HepG2 (cell line): ENCODE data around the gene SLC25A11. TPM values are rescaled to one million over a fixed set of nuclear protein-coding genes. Genes with fewer than 3 reads are reported as not detected.

Experiments
- ARID4A ChIP-seq: sonication (generic); formaldehyde crosslinking; IDR thresholded peaks from 2 replicates; pipeline ENCODE4 v1.5.0; 2020; ENCODE audit warnings: mild to moderate bottlenecking, missing genetic modification reagents, borderline replicate concordance
- HNRNPUL1 ChIP-seq: fragments of 200-400 bp; formaldehyde crosslinking; IDR thresholded peaks from 2 replicates; pipeline ENCODE4 v1.6.1; 2017; ENCODE audit warnings: low read depth, mild to moderate bottlenecking, low read length, moderate library complexity
- JDP2 ChIP-seq: sonication (generic); formaldehyde crosslinking; IDR thresholded peaks from 2 replicates; pipeline ENCODE4 v1.8.1; 2022; ENCODE audit warnings: missing genetic modification reagents, borderline replicate concordance
- MAX ChIP-seq: IDR thresholded peaks from 2 replicates; pipeline ENCODE4 v1.6.1; 2012; ENCODE audit warnings: inconsistent platforms
- NCOR1 ChIP-seq: fragments of 200-600 bp; sonication (generic); IDR thresholded peaks from 2 replicates; pipeline ENCODE4 v1.7.0; 2017; ENCODE audit warnings: antibody characterized with exemption, low read length, borderline replicate concordance
- NFE2L1 ChIP-seq: sonication (generic); formaldehyde crosslinking; IDR thresholded peaks from 2 replicates; pipeline ENCODE4 v1.4.0; 2020; ENCODE audit warnings: missing genetic modification reagents, mild to moderate bottlenecking, borderline replicate concordance
- RELA ChIP-seq: sonication (generic); formaldehyde crosslinking; IDR thresholded peaks from 2 replicates; pipeline ENCODE4 v1.4.0; 2020; ENCODE audit warnings: missing genetic modification reagents
- SATB2 ChIP-seq: sonication (generic); formaldehyde crosslinking; IDR thresholded peaks from 2 replicates; pipeline ENCODE4 v1.5.0; 2020; ENCODE audit warnings: missing genetic modification reagents
- SMARCE1 ChIP-seq: fragments of 450-650 bp; IDR thresholded peaks from 2 replicates; pipeline ENCODE4 v1.6.1; 2017; ENCODE audit warnings: borderline replicate concordance
- ZBTB34 ChIP-seq: sonication (generic); formaldehyde crosslinking; IDR thresholded peaks from 2 replicates; pipeline ENCODE4 v1.8.0; 2022; ENCODE audit warnings: mild to moderate bottlenecking, missing genetic modification reagents
- ZNF564 ChIP-seq: sonication (generic); formaldehyde crosslinking; IDR thresholded peaks from 2 replicates; pipeline ENCODE4 v1.8.1; 2023; ENCODE audit warnings: mild to moderate bottlenecking, missing genetic modification reagents
- ZNF567 ChIP-seq: sonication (generic); formaldehyde crosslinking; IDR thresholded peaks from 2 replicates; pipeline ENCODE4 v1.8.1; 2023; ENCODE audit warnings: mild to moderate bottlenecking, missing genetic modification reagents, borderline replicate concordance
- ZNF614 ChIP-seq: IDR thresholded peaks from 2 replicates; pipeline ENCODE4 v1.6.1; 2018; ENCODE audit warnings: missing biosample characterization, missing genetic modification reagents, inconsistent platforms, borderline replicate concordance
- ZNF746 ChIP-seq: sonication (generic); formaldehyde crosslinking; IDR thresholded peaks from 2 replicates; pipeline ENCODE4 v1.8.0; 2022; ENCODE audit warnings: mild to moderate bottlenecking, missing genetic modification reagents
- ZNF747 ChIP-seq: sonication (generic); formaldehyde crosslinking; IDR thresholded peaks from 2 replicates; pipeline ENCODE4 v1.8.1; 2023; ENCODE audit warnings: missing genetic modification reagents, mild to moderate bottlenecking, borderline replicate concordance
- polyA plus RNA-seq, 8 experiments: library from polyadenylated mRNA; depleted of rRNA in 3 of 8; stranded (reverse) in 7 of 8; unstranded in 1 of 8; fragments of >200 nt; fragmentation: Illumina TruSeq in 4 of 8; extraction: Trizol in 4 of 8; gene quantifications; 2 replicates each; pipeline versions ENCODE4 v1.2.1 to v1.2.3, GENCODE V29; 2011 to 2016; ENCODE audit warnings: low read depth in 4 of 8, missing spikeins in 1 of 8, mixed read lengths in 1 of 8; ENCODE audit not compliant: insufficient read depth in 1 of 8
- total RNA-seq, 5 experiments: library from RNA; depleted of rRNA; stranded (reverse); fragments of >200 nt; fragmentation: Illumina TruSeq; extraction: Trizol; gene quantifications; 2 replicates each; pipeline ENCODE4 v1.2.3, GENCODE V29; 2016; ENCODE audit warnings: low read depth in 1 of 5
- TF ChIP-seq, protein P1 (sequence below): sonication (generic); formaldehyde crosslinking; IDR thresholded peaks from 2 replicates; pipeline ENCODE4 v1.4.0; 2020; ENCODE audit warnings: missing genetic modification reagents
- TF ChIP-seq, protein P2 (sequence below): sonication (generic); formaldehyde crosslinking; IDR thresholded peaks from 2 replicates; pipeline ENCODE4 v1.4.0; 2020; ENCODE audit warnings: missing genetic modification reagents

The SLC25A11 gene
- total and polyA plus RNA-seq, 2 of the 13 experiments (the other 11 are each of a cell fraction or from before 2014, with no cell fraction given): 35.4 to 47.2 TPM

- TF ChIP-seq ZNF564 (CRISPR knock-in tag) (peak; percentile 51; the same call in 1 of the 2 replicates), MAX (peak; percentile 80), ZNF614 (CRISPR knock-in tag) (peak; percentile 36; the same call in 1 of the 2 replicates), ZNF567 (CRISPR knock-in tag) (0 out of 2 replicates have a peak, but pooled peaks have one; percentile 34), HNRNPUL1 (no peak), RELA (CRISPR knock-in tag) (no peak), ARID4A (CRISPR knock-in tag) (peak; percentile 83; the same call in 1 of the 2 replicates), ZBTB34 (CRISPR knock-in tag) (no peak), SMARCE1 (no peak), JDP2 (CRISPR knock-in tag) (no peak; the same call in 1 of the 2 replicates), ZNF747 (CRISPR knock-in tag) (no peak; the same call in 1 of the 2 replicates), NFE2L1 (CRISPR knock-in tag) (no peak), NCOR1 (peak; percentile 9; the same call in 1 of the 2 replicates), ZNF746 (CRISPR knock-in tag) (peak; percentile 66), SATB2 (CRISPR knock-in tag) (no peak; the same call in 1 of the 2 replicates)
- TF ChIP-seq, protein P1, sequence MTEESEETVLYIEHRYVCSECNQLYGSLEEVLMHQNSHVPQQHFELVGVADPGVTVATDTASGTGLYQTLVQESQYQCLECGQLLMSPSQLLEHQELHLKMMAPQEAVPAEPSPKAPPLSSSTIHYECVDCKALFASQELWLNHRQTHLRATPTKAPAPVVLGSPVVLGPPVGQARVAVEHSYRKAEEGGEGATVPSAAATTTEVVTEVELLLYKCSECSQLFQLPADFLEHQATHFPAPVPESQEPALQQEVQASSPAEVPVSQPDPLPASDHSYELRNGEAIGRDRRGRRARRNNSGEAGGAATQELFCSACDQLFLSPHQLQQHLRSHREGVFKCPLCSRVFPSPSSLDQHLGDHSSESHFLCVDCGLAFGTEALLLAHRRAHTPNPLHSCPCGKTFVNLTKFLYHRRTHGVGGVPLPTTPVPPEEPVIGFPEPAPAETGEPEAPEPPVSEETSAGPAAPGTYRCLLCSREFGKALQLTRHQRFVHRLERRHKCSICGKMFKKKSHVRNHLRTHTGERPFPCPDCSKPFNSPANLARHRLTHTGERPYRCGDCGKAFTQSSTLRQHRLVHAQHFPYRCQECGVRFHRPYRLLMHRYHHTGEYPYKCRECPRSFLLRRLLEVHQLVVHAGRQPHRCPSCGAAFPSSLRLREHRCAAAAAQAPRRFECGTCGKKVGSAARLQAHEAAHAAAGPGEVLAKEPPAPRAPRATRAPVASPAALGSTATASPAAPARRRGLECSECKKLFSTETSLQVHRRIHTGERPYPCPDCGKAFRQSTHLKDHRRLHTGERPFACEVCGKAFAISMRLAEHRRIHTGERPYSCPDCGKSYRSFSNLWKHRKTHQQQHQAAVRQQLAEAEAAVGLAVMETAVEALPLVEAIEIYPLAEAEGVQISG (CRISPR knock-in tag): peak; percentile 88
- TF ChIP-seq, protein P2, sequence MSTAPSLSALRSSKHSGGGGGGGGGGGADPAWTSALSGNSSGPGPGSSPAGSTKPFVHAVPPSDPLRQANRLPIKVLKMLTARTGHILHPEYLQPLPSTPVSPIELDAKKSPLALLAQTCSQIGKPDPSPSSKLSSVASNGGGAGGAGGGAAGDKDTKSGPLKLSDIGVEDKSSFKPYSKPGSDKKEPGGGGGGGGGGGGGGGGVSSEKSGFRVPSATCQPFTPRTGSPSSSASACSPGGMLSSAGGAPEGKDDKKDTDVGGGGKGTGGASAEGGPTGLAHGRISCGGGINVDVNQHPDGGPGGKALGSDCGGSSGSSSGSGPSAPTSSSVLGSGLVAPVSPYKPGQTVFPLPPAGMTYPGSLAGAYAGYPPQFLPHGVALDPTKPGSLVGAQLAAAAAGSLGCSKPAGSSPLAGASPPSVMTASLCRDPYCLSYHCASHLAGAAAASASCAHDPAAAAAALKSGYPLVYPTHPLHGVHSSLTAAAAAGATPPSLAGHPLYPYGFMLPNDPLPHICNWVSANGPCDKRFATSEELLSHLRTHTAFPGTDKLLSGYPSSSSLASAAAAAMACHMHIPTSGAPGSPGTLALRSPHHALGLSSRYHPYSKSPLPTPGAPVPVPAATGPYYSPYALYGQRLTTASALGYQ (CRISPR knock-in tag): no peak
These were observed 28.0 kb upstream of the SLC25A11 start, which contains the start of gene SPAG7 (continued) for GRCh38 chr17:4967539-4968485.
